ENCODE data around the gene GMDS.
"Not testable (repeated sequence)": the region's sequence is repeated elsewhere in the genome, so short reads cannot be mapped to it uniquely, and the experiment has no call there.

The GMDS gene

GRCh38 chr6:1858196-1858595 is 387.2 kb downstream of the GMDS start:
- no peak overlapping the region for H3K4me3 ChIP-seq (ENCODE audit: low read length)
- no peak for TF ChIP-seq ZNF274 (IDR thresholded peaks at IDR 0.05; ENCODE audit: low read depth, low read length)

- no peak for TF ChIP-seq ZNF274 (IDR thresholded peaks at IDR 0.05; ENCODE audit: low read depth, low read length)
- no peak overlapping the region for H3K4me3 ChIP-seq (ENCODE audit: low read length)
These were observed 389.0 kb downstream of the GMDS start for GRCh38 chr6:1856381-1856780.

GRCh38 chr6:1855890-1856289 is 389.5 kb downstream of the GMDS start:
- no peak overlapping the region for H3K4me3 ChIP-seq (ENCODE audit: low read length)
- no peak for TF ChIP-seq ZNF274 (IDR thresholded peaks at IDR 0.05; ENCODE audit: low read depth, low read length)

DNA sequence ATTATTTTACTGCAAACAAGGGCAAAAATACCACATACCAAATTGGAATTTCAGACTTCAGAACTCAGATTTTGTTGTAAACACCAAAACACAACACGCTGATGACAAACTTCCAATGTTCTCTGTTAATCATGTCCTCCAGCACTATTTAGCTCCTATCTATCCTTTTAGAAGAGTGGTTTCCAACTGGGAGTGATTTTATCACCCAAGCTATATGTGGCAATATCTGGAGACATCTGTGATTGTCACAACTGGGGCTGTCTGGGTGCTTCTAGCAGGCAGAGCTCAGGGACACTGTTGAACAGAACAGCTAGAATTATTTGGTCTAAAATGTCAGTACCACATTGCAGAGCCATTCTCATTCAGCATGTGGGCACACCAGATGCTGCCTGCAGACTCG is 391.1 kb downstream of the GMDS start:
- TF ChIP-seq ZNF274 (IDR thresholded peaks at IDR 0.05; ENCODE audit: low read depth, low read length): no peak
- no peak overlapping the region for H3K4me3 ChIP-seq (ENCODE audit: low read length)

- TF ChIP-seq ZNF274 (IDR thresholded peaks at IDR 0.05; ENCODE audit: low read depth, low read length): no peak
- H3K4me3 ChIP-seq (ENCODE audit: low read length): no peak overlapping the region
These were observed 391.6 kb downstream of the GMDS start for GRCh38 chr6:1853761-1854160.

DNA sequence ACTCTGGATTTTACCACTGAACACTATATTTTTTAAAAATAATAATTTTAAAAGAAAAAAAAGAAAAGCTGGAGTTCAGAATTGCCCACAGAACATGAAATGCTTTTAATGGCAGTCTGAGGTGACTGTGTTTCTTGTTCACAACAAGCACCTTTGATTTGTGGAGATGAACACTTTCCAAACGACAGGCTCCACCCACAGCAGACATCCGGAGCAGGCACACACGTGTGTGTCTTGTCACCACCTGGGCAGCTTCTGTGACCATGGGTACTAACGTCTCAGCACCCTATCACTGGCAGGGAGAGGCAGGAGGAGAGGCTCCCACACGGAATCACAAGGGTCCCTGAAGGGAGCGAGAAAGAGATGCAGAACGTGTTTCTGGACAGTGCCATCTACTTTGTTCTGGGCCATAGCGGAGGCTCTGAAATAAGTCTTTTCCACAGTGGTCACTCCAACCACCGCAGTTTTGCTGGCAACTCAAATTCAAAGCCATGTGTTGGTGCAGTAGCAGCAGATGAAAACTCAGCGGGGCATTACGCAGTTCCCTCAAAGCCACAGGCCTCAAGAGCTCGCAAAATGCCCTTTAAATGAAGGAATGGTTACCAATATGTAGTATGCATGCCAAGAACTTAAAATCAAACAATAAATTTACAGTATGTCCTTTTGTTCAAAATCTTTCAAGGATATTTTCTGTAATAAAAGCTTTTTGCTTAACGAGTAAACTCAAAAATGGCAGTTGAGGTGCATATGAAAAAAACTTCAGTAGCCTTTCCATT is 393.5 kb downstream of the GMDS start:
- no peak overlapping the region for H3K4me3 ChIP-seq (ENCODE audit: low read length)
- no peak for TF ChIP-seq ZNF274 (IDR thresholded peaks at IDR 0.05; ENCODE audit: low read depth, low read length)

DNA sequence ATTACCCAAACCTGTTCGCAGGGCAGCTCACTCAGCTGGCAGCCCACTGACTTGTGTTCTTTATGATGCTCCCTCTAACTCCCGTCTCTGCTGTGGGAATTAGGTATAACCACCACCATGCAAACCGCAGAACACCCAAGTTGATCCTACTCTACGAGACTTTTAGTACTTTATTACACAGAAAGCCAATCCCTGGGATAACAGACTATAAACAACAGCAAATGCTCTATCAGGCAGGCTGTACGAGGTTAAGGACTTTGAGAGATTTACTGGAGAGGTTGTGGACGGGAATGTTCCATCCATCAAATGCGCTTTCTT is 394.6 kb downstream of the GMDS start:
- no peak overlapping the region for H3K4me3 ChIP-seq (ENCODE audit: low read length)
- TF ChIP-seq ZNF274 (IDR thresholded peaks at IDR 0.05; ENCODE audit: low read depth, low read length): no peak

- no peak overlapping the region for H3K4me3 ChIP-seq (ENCODE audit: low read length)
- TF ChIP-seq ZNF274 (IDR thresholded peaks at IDR 0.05; ENCODE audit: low read depth, low read length): no peak
These were observed 395.1 kb downstream of the GMDS start for GRCh38 chr6:1850121-1850839.

DNA sequence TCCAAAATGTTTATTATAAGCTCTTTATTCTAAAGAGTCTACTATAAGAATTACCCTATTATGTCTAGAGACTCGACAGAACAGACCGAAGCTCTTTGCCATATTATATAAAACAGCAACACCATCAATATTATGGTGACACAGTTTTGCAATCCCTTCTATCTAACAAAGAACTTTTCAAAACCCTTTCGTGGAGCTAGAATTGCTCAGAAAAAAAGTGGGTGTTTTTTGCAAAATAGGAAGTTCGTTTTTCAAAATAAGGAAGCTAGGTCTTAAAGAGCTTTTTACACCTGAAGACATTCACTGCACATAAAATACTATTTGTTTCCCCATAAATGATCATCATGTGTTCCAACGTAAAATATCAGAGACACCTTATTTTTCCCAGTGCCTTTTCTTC is 395.7 kb downstream of the GMDS start:
- no peak overlapping the region for H3K4me3 ChIP-seq (ENCODE audit: low read length)
- no peak for TF ChIP-seq ZNF274 (IDR thresholded peaks at IDR 0.05; ENCODE audit: low read depth, low read length)

- TF ChIP-seq ZNF274 (IDR thresholded peaks at IDR 0.05; ENCODE audit: low read depth, low read length): no peak
- no peak overlapping the region for H3K4me3 ChIP-seq (ENCODE audit: low read length)
These were observed 396.7 kb downstream of the GMDS start for GRCh38 chr6:1848752-1849151.

- no peak overlapping the region for H3K4me3 ChIP-seq (ENCODE audit: low read length)
- TF ChIP-seq ZNF274 (IDR thresholded peaks at IDR 0.05; ENCODE audit: low read depth, low read length): no peak
These were observed 398.8 kb downstream of the GMDS start for GRCh38 chr6:1846611-1847010.

DNA sequence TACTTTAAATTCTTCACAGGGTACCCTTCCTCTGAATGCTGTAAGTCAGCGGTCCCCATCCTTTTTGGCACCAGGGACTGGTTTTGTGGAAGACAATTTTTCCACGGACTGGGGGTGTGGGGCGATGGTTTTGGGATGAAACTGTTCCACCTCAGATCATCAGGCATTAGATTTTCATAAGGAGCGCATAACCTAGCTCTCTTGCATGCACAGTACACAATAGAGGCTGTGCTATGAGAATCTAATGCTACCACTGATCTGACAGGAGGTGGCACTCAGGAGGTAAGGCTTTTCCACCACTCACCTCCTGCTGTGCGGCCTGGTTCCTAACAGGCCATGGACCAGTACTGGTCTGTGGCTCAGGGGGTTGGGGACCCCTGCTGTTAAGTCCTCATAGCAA is 399.9 kb downstream of the GMDS start:
- not testable (repeated sequence) for H3K4me3 ChIP-seq (ENCODE audit: low read length)

DNA sequence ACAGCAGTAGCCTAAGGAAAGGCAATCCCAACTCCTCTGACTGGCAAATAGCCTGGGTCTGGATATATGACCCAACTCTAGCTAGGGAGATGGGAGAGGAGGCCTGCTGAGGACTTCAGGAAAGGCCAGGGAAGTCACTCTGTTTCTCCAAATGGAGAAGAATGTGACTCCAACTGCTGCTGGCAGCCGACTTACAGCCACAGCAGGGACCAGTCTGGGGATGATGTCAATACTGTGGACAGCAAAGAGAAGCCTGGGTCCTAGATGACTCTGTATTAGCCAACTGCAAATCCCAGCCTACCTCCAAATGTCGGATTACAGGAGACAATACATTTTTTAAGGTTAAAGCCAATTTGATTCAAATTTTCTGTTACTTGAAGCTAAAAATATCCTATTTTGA is 403.1 kb downstream of the GMDS start:
- no peak overlapping the region for H3K4me3 ChIP-seq (ENCODE audit: low read length)
- no peak for TF ChIP-seq ZNF274 (IDR thresholded peaks at IDR 0.05; ENCODE audit: low read depth, low read length)

- no peak overlapping the region for H3K4me3 ChIP-seq (ENCODE audit: low read length)
- no peak for TF ChIP-seq ZNF274 (IDR thresholded peaks at IDR 0.05; ENCODE audit: low read depth, low read length)
These were observed 404.3 kb downstream of the GMDS start for GRCh38 chr6:1841136-1841535.

DNA sequence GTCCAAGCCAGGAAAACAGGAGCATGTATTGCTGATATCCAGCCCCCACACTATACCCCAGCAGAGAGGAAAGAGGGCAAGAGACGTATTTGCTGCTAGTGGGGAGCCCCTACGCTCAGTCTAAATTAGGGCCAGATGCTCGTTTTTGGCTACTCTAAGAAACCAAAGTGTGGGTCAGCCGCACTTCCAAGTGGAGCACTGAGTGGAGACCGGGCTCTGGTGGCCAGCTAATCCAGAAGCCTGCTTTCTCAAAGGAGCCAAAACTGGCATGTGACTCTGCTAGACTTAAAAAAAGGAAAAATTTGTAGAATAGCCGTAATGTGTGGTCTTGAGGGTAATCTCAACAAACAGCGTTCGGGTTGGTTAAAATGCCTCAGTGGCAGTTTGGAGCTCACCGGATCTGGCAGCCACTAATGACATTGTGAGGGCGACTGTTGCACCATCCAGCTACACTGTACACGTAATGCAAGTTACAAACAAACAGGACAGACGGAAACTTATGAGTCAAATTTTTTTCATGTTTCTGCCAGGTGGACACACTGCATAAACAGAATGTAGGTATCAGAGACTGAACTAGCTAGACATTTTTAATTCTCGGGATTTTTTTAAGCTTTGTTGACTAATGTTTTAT is 404.8 kb downstream of the GMDS start:
- H3K4me3 ChIP-seq (ENCODE audit: low read length): no peak overlapping the region
- no peak for TF ChIP-seq ZNF274 (IDR thresholded peaks at IDR 0.05; ENCODE audit: low read depth, low read length)

Measured in GM08714 (cell line).